T1000 (cell line): Measurements from ENCODE around the gene KIF18A.
"Not testable (repeated sequence)": the region's sequence is repeated elsewhere in the genome, so short reads cannot be mapped to it uniquely, and the experiment has no call there.

Experiments used
- DNase-seq: peaks from one replicate; lab custom pipeline; 2025; ENCODE audit warnings: mixed read lengths; lab: John Stamatoyannopoulos, UW

The KIF18A gene

DNA sequence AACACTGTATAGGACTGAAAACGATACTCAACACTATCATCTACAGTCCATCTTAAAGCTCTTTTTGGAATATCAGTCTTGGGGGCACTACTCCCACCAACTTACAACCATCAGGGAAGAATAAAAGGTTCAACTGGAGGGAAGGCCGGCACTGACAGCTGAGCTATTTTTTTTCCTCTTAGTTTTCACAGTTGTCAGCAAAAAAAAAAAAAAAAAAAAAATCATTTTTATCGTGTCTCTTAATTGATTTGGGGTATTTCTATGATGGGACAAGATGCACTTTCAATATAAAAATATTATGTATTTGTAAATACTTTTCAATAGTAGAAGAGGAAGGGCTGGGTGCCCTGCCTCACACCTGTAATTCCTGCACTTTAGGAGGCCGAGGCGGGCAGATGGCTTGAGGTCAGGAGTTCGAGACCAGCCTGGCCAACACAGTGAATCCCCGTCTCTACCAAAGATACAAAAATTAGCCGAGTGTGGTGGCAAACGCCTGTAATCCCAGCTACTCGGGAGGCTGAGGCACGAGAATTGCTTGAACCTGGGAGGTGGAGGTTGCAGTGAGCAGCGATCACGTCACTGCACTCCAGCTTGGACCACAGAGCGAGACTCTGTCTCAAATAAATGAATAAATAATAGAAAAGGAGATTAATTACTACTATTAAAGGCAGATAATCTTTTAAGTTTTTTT lies 1.5 kb downstream of the KIF18A start:
- DNase-seq: no peak

DNA sequence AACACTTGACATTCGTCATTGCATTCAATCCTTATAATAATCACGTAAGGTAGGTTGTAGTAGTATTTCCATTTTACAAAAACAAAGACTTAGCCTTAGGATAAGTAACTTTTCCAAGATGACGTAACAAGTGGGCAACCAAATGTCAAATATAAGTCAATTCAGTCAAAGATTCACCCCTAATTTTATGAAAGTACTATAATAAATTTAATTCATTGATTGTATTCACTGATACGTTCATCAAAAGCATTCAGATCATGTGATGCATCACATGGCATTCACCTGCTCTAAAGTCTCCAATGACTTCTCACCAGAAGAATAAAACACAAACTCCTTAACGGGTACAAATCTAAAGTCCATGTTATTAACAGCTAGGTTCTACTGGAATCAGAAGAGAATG lies 2.1 kb downstream of the KIF18A start:
- no peak for DNase-seq

DNA sequence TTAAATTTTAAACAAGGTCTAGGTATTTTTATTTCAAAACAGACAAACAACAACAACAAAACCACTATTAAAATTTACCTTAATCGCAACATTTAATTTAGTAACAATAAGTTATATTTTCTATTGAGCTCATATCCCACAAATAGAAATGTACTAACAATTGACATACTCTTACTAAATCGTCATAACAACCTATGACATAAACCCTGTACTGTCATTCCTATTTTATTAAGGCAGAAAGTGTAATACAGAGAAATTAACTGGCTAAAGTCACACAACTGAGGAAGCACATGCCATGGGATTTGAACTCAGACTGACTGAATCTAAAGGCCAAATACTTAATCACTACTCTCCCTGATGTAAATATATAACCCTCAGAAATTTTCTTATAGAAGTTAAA lies 3.0 kb downstream of the KIF18A start:
- DNase-seq: no peak

DNA sequence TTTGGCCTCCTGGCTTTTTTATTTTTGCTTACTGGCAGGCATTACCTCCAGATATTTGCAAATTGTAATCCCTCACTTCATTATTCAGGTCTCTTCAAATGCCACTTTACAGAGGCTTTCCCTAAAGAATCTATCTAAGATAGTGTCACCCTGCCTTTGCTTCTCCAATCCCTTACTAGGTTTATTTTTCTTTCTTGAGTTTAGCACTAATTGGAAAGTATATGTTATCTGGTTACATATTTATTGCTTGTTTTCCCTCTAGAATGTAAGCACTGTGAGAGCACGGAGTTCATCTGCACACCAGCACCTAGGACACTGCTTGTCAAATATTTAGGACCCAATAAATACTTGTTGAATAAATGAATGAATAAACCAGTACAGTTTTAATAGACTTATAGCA lies 3.5 kb downstream of the KIF18A start:
- DNase-seq: no peak

DNA sequence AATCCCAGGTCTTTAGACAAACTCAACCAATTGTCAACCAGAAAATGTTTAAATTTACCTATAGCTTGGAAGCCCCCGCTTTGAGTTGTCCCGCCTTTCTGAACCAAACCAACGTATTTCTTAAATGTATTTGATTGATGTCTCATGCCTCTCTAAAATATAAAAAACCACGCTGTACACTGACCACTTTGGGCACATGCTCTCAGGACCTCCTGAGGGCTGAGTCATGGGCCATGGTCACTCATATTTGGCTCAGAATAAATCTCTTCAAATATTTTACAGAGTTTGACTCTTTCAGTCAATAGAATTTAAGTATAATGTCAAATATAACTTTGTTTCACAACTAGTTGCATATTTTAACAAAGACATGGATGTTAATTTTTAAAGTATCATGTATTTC lies 5.7 kb downstream of the KIF18A start:
- not testable (repeated sequence) for DNase-seq

DNA sequence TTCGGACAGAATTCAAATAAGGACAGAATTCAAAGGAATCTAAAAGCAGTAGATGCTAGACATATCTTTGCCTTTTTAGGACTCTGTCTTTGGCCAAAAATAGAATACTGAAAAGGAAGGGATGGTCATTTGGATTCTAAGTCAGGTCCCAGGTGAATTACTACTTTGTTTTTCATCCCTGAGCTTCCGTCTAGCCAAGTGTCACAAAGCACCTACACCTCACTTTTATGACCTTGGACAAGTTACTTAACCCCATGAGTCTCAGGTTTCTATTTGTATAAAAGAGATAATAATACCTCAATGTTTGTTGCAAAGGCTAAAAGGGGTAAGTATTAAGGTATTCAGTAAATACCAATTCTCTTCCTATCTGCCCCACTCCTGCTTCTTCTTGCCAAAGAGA lies 7.3 kb downstream of the KIF18A start:
- no peak for DNase-seq

DNA sequence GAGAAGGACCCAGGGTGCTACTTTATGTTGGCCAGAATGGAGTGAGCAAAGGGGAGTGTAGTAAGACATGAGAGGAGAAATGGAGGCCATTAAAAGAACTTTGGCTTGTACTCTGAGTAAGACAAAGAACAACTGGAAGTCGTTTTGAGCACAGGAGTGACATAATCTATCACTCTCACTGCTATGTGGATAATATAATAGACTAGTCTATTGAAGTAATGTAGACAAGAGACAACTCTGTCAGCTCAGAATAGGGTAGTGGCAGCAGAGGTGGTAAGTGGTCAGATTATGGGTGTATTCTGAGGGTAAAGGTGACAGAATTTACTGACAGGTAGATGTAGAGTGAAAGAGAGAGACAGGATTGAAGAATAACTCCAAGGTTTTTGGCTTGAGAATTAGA lies 8.2 kb downstream of the KIF18A start:
- DNase-seq: no peak

DNA sequence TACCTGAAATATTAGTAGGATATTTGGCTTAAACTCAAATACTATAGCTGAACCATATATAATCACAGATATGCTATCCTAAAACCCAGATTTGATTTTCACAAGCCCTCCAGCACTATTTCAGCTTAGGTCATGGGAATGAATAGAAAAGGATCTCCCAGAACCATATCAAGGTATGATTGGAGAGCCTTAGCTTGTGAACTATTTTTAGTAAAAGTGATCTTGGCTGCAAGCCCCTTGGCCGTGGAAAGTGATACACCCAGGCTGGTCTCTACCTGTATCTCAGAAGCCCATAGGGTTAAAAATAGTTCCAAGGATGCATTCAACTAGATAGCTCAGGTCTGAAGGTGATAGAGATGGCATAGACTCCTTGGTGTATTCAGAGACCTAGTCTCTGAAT lies 9.7 kb downstream of the KIF18A start:
- no peak for DNase-seq

DNA sequence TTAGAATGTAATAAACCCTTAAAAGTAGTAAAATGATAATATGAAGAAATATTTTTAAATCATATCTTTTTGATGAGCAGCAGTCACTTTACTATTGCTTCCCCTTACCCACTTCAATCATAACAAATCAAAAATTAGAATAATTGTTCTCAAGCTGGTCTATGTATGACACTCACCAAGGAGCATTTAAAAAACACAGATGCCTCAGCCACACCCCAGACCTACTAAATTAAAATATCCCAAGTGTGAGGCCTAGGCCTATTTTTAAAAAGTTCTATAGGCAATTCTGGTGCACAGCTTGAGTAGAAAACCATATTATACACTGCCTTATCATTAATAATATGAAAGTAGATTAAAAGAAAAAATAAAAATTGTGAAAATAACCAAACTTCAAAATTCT lies 15.2 kb downstream of the KIF18A start:
- no peak for DNase-seq

DNA sequence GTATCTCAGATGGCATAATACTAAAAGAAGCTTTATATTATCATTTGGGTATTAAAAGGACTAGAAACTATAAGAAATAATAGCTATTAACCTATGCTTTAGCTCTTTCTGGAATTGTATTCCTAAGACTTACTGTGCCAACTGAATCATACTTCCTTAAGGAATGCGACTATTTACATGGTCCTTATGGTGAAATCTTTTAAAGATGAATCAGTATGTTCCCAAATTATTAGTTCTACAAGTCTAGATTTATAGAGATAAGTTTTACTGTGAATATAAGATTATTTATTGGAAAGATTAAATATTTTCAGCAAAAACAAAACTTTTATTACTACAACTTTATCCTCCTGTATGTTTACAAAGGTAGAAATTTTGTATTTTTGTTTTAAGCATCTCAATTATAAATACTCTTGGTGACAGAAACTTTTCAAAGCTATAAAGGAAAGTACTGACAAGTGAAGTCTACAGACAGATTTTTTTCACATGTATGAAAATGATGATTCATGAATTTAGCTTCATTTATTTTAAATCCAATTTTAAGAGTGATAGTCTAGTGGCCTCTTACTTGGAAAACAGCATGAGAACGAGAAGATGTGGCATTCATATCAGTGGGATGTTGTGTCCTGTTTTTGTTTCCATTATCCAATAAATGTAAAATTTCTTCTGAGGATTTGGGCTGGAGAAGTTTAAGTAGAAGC lies 17.8 kb downstream of the KIF18A start:
- DNase-seq: no peak

DNA sequence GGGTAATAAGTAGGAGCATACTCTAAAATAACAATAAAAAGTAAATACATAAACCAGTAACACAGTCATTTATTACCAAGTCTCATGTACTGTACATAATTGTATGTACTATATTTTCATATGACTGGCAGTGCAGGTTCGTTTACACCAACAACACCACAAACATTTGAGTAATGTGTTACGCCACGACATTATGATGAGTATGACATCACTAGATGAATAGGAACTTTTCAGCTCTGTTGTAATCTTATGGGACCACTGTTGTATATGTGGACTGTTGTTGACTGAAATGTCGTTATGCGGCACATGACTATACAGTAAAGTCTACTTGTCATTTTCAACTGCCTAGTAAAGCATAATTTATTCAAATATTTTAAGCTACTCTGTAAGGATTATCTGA lies 18.6 kb downstream of the KIF18A start:
- no peak for DNase-seq

DNA sequence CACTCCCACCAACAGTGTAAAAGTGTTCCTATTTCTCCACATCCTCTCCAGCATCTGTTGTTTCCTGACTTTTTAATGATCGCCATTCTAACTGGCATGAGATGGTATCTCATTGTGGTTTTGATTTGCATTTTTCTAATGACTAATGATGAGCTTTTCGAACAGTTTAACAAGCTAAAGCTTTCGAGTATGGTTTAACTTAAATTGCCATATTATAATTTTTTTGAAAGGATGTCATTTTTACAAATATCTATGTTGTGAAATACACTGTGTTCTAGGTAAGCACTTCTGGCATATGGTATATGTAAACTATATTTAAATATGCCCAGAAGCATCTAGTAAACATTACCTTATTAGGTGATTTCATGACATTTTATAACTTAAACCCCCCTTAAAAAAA lies 20.3 kb downstream of the KIF18A start:
- DNase-seq: not testable (repeated sequence)

DNA sequence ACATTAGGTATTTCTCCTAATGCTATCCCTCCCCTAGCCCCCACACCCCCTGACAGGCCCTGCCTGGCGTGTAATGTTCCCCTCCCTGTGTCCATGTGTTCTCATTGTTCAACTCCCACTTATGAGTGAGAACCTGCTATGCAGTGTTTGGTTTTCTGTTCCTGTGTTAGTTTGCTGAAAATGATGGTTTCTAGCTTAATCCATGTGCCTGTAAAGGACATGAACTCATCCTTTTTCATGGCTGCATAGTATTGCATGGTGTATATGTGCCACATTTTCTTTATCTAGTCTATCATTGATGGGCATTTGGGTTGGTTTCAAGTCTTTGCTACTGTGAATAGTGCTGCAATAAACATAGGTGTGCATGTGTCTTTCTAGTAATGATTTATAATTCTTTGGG lies 20.8 kb downstream of the KIF18A start:
- not testable (repeated sequence) for DNase-seq

DNA sequence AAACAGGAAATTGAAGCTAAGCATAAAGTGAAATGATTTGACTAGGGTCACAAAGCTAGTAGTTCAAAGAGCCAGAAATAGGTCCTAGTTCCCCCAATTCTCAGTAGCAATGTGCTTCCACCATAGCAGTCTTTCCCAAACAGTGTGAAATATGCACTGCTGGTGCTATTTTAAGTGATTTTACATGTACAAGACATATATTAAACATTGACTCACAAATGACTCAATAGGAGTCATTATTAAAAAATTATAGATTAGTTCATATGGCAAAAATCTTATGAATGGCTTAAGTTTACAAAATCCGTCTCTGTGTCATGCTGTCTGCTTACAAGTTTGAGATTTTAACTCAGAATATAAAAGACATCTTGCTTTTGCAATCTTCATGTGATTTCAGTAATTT lies 21.4 kb downstream of the KIF18A start:
- DNase-seq: no peak

DNA sequence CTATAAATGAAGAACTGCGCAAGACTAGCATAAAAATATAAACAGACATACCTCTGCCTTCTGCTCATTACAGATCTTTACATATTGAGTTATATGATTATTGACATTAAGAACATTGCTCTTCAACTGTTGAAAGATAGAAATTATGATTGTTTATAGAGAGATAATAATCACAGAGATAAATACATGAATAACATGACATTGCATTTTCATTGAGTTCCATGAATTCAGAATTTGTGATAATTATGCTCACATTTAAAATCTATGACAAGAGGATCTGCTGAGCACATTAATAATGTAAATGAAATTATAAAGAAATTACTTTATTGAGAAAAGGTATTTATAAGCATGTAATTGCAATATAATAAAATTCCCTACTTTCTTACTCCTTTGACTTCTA lies 24.8 kb downstream of the KIF18A start:
- DNase-seq: no peak

DNA sequence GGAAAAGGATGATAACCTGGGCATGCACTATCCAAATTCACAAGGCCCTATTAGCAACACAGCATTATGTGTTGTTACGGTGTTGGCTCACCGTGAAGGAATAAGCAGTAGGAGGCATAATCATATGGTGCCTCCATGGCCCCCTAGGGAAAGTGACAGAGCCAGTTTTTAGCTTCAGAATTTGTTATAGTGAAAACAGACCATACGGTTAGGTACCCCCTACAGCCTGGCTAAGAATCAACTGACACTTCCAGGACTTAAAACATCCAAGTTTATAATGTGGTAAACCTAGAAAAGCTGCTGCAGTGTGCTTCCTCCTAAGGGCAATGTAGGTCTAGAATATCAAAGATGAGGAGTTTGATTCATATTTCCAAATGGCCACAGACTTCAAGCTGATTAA lies 30.4 kb downstream of the KIF18A start:
- DNase-seq: no peak

DNA sequence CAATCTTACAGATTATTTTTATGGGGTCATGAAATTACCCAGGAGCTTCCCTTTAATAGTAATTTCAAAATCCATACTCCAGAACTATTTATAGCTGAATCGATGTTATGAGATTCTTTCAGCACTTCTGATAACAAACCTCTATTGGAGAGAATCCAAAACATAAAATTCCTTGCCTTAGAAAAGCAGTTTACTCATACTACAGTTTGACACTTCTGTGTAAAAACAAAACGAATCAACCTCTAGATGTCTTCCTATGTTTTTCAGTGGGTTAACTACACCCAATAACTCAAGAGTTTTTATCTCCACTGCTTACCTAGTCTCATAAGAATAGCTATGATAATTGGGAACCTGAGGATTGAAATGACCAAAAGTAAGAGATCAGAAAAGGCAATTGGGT lies 35.6 kb downstream of the KIF18A start:
- no peak for DNase-seq

DNA sequence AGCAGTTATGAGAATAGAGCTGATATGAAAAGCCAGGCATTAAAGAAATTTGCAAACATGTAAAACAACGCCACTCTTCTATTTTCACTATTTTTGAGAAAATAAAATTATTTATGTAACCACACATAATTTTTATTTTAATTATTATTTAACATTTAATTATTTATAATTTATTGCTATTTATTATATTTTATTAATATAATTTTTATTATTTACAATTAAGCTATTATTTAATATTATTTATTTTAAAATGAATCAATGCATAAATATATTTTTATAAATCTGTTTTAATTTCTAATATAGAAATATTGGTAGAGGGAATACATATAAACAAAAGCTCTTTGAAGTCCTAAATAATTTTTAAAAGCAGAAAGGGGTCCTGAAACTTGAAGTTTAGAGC lies 36.7 kb downstream of the KIF18A start:
- no peak for DNase-seq

DNA sequence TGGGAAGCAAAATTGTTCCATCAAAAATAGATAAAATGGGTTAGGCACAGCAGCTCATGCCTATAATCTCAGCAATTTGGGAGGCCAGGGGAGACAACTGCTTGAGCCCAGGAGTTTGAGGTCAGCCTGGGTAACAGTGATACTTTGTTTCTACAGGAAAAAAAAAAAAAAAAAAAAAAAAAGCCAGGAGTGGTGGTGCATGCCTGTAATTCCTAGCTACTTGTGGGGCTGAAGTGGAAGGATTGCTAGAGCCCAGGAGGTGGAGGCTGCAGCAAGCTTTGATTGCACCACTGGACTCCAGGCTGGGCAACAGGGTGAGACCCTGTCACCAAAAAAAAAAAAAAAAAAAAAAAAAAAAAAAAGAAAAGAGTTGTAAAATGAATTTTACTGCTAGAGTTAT lies 49.6 kb downstream of the KIF18A start:
- DNase-seq: no peak

DNA sequence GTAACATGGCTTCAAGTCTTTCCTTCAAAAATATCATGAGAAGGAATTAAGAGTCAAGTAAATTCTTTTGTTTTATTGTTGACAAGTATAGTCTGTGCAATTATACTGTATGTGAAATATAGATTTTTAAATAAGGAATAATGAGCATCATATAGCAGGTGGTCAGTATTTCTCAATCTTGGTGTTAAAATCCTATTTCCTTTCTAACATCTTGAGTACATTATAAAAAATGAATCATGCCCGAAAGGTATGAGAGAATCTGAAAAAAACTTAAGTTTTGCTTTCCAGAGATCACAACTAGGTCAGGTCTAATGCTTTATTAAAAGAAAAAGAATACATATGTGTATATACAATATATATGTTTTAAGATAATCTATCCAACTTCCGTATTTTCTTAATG lies 53.1 kb downstream of the KIF18A start:
- no peak for DNase-seq

DNA sequence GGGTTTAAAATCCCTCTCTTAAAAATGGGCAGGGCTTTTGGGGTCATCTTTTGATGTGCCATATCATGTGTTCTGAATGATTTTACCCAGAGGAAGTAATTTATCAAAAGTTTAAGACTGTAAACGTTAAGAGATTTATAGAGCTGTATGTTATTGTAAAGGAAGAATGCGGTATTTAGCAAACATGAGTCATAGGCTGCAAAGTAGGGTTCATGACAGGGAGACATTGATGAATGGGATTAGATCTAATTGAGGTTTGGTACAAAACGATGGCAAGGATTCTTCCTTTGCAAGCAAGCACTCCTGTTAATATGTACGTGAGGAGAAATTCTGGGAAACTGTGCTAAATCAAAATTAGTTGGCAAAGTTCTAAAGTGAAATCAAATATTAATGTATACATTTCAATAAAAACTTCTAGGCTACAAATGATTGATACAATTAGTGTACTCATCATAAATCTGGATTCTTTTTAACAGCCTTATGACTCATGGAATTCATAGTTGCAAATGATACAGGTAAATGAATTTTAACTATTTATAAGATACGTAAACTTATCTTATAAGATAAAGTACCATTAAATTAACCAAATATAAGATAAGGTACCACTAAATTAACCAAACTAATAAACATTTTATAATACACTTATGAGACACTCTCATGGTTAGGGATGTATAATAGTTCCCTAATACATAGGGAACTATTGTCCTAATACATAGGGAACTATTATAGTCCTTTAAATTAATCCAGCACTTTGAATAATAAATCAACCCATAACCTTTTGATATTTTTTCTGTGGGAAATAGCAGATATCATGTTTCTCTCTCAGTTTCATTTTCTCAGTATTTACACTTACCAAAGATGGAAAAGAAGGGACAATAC lies 58.4 kb downstream of the KIF18A start:
- DNase-seq: no peak

DNA sequence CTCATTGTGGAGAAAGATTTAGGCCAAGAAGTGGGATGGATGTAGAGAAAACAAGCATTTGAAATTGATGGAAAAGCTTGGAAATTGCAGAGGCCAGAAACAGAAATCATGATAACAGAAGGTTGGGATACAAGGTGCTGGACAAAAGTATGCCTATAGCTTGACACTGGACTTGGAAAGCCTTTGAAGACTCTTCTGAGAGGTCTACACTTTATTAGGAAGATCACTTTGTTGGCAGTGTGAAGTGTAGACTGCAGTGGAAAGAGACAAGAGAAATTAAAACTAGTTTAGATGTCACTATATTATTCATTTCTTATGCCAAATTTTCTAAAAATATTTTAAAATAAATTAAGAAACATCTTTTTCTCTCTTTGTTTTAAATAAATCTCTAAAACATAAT lies 59.1 kb downstream of the KIF18A start:
- DNase-seq: no peak
